RWPE2 (cell line): Measurements from ENCODE around the gene SLC25A48.
"Not testable (repeated sequence)": the region's sequence is repeated elsewhere in the genome, so short reads cannot be mapped to it uniquely, and the experiment has no call there.

Source experiments
- ATAC-seq: fragments of 200-7000 bp; cut with Tn5 transposase; 3 replicates; pipeline ENCODE4 v1.9.1; 2021; ENCODE audit warnings: low read depth
- DNase-seq: peaks from one replicate; pipeline ENCODE4 v3.0.0-alpha.2; 2020; ENCODE audit warnings: low spot score
- H3K27ac ChIP-seq: fragments of 450-650 bp; 2 replicates; pipeline ENCODE4 v1.5.1; 2017; ENCODE audit warnings: mild to moderate bottlenecking; ENCODE audit not compliant: poor library complexity, severe bottlenecking
- H3K27me3 ChIP-seq: fragments of 250-450 bp; sonication (Bioruptor Pico); 2 replicates; pipeline ENCODE4 v1.5.1; 2021; ENCODE audit warnings: mild to moderate bottlenecking, moderate library complexity; ENCODE audit not compliant: insufficient read depth, poor library complexity, severe bottlenecking
- H3K36me3 ChIP-seq: fragments of 250-450 bp; sonication (Bioruptor Pico); 2 replicates; pipeline ENCODE4 v1.5.1; 2020; ENCODE audit warnings: low read depth, mild to moderate bottlenecking, moderate library complexity
- H3K4me1 ChIP-seq: fragments of 250-450 bp; sonication (Bioruptor Pico); 2 replicates; pipeline ENCODE4 v1.5.1; 2021; ENCODE audit warnings: mild to moderate bottlenecking, moderate library complexity; ENCODE audit not compliant: insufficient read depth, poor library complexity, severe bottlenecking
- H3K4me3 ChIP-seq: fragments of 250-450 bp; sonication (Bioruptor Pico); 2 replicates; pipeline ENCODE4 v1.5.1; 2021; ENCODE audit warnings: mild to moderate bottlenecking, moderate library complexity; ENCODE audit not compliant: severe bottlenecking
- H3K9me3 ChIP-seq: fragments of 250-450 bp; sonication (Bioruptor Pico); 2 replicates; pipeline ENCODE4 v1.5.1; 2021; ENCODE audit warnings: mild to moderate bottlenecking, moderate library complexity; ENCODE audit not compliant: severe bottlenecking
- CTCF ChIP-seq: fragments of 450-650 bp; IDR thresholded peaks from one replicate; pipeline ENCODE4 v1.5.1; 2017; ENCODE audit warnings: mild to moderate bottlenecking, moderate library complexity; ENCODE audit not compliant: poor library complexity, severe bottlenecking

SLC25A48 gene

GRCh38 chr5:135832941-135833920, 1.2 kb upstream of the SLC25A48 start:
- DNase-seq (peak; percentile 62), ATAC-seq (no peak)
- Histone ChIP-seq H3K4me1 (no peaks in the 10 kb centered on the region), H3K9me3 (no peaks in the 10 kb centered on the region), H3K36me3 (no peaks in the 10 kb centered on the region), H3K27ac (no peak overlapping the region), H3K4me3 (no peak overlapping the region), H3K27me3 (peaks cover 35% of the 10 kb centered on the region)
- TF ChIP-seq CTCF, result no peak

- no peaks in the 10 kb centered on the region for H3K36me3 ChIP-seq
- DNase-seq, result peak; percentile 55
- no peak for TF ChIP-seq CTCF
- peak; percentile 41 for ATAC-seq
- peak overlapping the region; percentile 34 for H3K4me3 ChIP-seq
- H3K27me3 ChIP-seq, result peaks cover 35% of the 10 kb centered on the region
- no peak overlapping the region for H3K27ac ChIP-seq
- no peaks in the 10 kb centered on the region for H3K4me1 ChIP-seq
- no peaks in the 10 kb centered on the region for H3K9me3 ChIP-seq
Measured at GRCh38 chr5:135833961-135834638, 363 bp upstream of the SLC25A48 start.

DNA sequence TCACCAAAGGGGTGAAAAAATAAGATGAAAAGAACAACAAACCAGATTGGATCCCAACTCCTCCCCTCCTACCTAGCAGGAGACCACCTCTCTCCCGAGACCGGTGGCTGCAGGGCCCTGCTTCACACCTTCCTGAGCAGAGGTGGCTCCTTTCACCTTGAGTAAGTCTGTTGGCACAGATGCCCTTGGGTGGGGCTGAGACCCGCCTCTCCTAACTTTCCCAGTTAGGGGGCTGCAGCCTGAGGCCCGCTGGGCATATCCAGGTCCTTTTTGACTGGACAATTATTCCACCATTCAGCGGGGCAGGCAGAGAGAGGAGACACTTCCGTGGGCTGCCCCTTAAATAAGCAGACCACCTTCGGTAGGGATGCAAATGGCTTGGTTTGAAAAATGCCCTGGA, 1.3 kb downstream of the SLC25A48 start:
- TF ChIP-seq CTCF, result no peak
- H3K4me1 ChIP-seq, result no peaks in the 10 kb centered on the region
- no peak overlapping the region for H3K27ac ChIP-seq
- DNase-seq (peak; percentile 59), ATAC-seq (no peak)
- no peaks in the 10 kb centered on the region for H3K36me3 ChIP-seq
- no peaks in the 10 kb centered on the region for H3K9me3 ChIP-seq
- H3K4me3 ChIP-seq, result no peak overlapping the region
- peaks cover 43% of the 10 kb centered on the region for H3K27me3 ChIP-seq

GRCh38 chr5:135838395-135838794, 3.9 kb downstream of the SLC25A48 start:
- not testable (repeated sequence) for H3K9me3 ChIP-seq, H3K36me3 ChIP-seq, ATAC-seq, DNase-seq, H3K27ac ChIP-seq, H3K4me1 ChIP-seq, H3K4me3 ChIP-seq
- peaks cover 52% of the 10 kb centered on the region for H3K27me3 ChIP-seq

DNA sequence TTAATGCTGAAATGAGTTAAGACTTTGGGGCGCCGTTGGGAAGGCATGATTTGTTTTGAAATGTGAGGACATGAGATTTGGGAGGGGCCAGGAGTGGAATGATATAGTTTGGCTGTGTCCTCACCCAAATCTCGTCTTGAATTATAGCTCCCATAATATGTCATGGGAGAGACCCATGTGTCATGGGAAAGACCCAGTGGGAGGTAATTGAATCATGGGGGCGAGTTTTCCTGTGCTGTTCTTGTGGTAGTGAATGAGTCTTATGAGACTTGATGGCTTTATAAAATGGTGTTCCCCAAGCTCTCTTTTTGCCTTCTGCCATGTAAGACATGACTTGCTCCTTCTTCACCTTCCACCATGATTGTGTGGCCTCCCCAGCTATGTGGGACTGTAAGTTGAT, 5.1 kb downstream of the SLC25A48 start:
- DNase-seq (no peak), ATAC-seq (no peak)
- Histone ChIP-seq H3K4me3 (no peak overlapping the region), H3K36me3 (no peaks in the 10 kb centered on the region), H3K4me1 (peaks cover 3% of the 10 kb centered on the region), H3K9me3 (no peaks in the 10 kb centered on the region), H3K27ac (no peak overlapping the region), H3K27me3 (peaks cover 41% of the 10 kb centered on the region)
- no peak for TF ChIP-seq CTCF
